Measurements from ENCODE around the gene OTOP3.

- TF ChIP-seq CTCF (IDR thresholded peaks at IDR 0.05) (no peak), POLR2A (IDR thresholded peaks at IDR 0.05) (no peak)
Measured at GRCh38 chr17:74928786-74929185, 6.9 kb upstream of the OTOP3 start.

All from body of pancreas (tissue), 4 donors.